ENCODE data around the gene CLDN8.

DNA sequence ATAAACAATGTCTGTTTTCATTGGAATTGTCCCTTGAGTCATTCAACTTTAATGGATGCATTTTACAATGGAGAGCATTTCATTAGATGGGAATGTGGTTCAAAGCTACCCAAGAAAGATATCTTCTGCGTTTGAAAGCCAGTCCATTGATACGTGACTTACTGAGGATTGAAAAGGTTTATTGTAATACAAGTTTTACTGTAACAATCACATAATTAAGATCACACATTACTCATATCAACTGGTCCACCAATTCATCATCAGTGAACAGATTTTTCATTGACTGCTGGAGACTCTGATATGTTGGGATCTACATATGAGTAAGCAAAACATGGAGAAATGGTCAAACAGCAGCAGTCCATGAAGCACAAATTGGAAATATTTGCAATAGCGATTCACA is 34.0 kb upstream of the CLDN8 start:
- TF ChIP-seq, protein P1, sequence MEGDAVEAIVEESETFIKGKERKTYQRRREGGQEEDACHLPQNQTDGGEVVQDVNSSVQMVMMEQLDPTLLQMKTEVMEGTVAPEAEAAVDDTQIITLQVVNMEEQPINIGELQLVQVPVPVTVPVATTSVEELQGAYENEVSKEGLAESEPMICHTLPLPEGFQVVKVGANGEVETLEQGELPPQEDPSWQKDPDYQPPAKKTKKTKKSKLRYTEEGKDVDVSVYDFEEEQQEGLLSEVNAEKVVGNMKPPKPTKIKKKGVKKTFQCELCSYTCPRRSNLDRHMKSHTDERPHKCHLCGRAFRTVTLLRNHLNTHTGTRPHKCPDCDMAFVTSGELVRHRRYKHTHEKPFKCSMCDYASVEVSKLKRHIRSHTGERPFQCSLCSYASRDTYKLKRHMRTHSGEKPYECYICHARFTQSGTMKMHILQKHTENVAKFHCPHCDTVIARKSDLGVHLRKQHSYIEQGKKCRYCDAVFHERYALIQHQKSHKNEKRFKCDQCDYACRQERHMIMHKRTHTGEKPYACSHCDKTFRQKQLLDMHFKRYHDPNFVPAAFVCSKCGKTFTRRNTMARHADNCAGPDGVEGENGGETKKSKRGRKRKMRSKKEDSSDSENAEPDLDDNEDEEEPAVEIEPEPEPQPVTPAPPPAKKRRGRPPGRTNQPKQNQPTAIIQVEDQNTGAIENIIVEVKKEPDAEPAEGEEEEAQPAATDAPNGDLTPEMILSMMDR (IDR thresholded peaks at IDR 0.05) = no peak
- TF ChIP-seq MXI1 (IDR thresholded peaks at IDR 0.05; ENCODE audit: low read depth, low read length) = no peak
- no peak for TF ChIP-seq EP300 (IDR thresholded peaks at IDR 0.05; ENCODE audit: borderline replicate concordance in 1 of 2, low read depth in 1 of 2, low read length in 1 of 2)
- TF ChIP-seq, protein P2, sequence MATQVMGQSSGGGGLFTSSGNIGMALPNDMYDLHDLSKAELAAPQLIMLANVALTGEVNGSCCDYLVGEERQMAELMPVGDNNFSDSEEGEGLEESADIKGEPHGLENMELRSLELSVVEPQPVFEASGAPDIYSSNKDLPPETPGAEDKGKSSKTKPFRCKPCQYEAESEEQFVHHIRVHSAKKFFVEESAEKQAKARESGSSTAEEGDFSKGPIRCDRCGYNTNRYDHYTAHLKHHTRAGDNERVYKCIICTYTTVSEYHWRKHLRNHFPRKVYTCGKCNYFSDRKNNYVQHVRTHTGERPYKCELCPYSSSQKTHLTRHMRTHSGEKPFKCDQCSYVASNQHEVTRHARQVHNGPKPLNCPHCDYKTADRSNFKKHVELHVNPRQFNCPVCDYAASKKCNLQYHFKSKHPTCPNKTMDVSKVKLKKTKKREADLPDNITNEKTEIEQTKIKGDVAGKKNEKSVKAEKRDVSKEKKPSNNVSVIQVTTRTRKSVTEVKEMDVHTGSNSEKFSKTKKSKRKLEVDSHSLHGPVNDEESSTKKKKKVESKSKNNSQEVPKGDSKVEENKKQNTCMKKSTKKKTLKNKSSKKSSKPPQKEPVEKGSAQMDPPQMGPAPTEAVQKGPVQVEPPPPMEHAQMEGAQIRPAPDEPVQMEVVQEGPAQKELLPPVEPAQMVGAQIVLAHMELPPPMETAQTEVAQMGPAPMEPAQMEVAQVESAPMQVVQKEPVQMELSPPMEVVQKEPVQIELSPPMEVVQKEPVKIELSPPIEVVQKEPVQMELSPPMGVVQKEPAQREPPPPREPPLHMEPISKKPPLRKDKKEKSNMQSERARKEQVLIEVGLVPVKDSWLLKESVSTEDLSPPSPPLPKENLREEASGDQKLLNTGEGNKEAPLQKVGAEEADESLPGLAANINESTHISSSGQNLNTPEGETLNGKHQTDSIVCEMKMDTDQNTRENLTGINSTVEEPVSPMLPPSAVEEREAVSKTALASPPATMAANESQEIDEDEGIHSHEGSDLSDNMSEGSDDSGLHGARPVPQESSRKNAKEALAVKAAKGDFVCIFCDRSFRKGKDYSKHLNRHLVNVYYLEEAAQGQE (IDR thresholded peaks at IDR 0.05; ENCODE audit: low read depth, low read length) = no peak
- TF ChIP-seq EZH2phosphoT487 (IDR thresholded peaks at IDR 0.05; ENCODE audit: borderline replicate concordance, low read depth) = no peak

Data from SK-N-SH (cell line).